ENCODE data around the gene PIP5KL1.

Gene PIP5KL1

DNA sequence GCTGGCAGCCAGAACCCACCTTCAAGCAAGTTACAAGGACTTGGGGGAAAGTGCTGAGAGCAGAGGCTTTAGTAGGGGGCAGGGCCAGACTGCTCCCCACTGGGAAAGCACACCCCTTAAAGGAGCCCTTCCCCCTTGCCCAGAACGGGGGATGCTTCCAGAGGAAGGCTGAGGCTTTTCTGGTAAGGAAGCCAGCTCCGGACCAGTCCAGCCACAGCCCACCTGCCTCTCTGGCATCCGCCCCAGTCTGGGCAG is 11.3 kb upstream of the PIP5KL1 start:
- H3K27ac ChIP-seq (ENCODE audit: low read depth, low read length), result no peak overlapping the region
- H3K36me3 ChIP-seq (ENCODE audit: low read length), result peaks cover 15% of the 10 kb centered on the region
- TF ChIP-seq EZH2phosphoT487 (conservative IDR thresholded peaks at IDR 0.05; ENCODE audit: low read length), result no peak
- no peak for TF ChIP-seq CTCF (IDR thresholded peaks at IDR 0.05; ENCODE audit: insufficient read depth, low read length, poor library complexity, severe bottlenecking)

DNA sequence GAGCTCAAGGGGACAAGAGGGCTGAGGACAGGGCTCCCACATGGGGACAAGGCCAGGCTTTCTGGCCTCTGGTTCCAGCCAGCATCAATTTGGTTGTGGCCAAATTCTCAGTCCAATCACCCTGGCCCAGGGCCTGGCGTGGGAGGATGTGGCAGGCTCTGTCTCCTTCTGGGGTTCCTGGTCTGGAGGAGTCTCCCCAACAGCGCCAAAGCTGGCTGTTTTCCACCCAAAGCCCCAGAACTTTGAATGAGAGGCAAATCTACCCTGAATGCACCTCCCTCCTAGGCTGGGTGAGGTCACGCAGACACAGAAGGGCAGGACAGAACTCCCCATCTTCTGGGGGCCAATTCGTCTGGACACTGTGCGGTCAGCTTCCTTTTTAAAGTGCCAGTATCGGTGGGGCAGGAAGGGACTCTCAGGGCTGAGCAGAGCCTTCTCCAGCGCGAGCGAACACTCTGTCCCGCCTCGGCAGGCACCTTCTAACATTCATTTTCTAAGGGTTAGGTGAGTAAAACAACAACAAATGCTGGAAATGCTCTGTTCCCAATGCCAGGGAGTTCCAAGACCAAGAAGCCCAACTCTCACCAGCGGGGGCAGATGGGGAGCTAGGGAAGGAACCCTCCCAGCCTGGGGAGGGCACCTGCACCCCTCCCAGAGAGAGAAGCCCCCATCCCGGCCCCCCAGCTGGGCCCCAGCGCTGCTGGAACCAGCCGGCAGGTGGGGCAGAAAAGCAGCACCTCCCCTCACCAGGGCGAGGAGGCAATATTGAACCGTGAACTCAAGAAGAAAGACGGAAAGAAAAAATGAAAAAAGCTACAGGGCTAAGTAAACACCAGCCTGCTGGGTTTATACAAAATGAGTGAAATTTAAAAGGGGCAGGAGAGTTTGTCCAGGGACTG is 10.7 kb upstream of the PIP5KL1 start:
- H3K9ac ChIP-seq (ENCODE audit: low read length), result no peak overlapping the region
- no peak overlapping the region for H3K4me2 ChIP-seq (ENCODE audit: low read depth, low read length, poor library complexity, severe bottlenecking)
- no peaks in the 10 kb centered on the region for H3K9me2 ChIP-seq (replicated peaks; ENCODE audit: insufficient read depth, low read length)

More for the DNA sequence above, 11.3 kb upstream of the PIP5KL1 start:
- Histone ChIP-seq H4K20me1 (ENCODE audit: low read depth, low read length) (no peaks in the 10 kb centered on the region), H3K79me2 (ENCODE audit: insufficient read depth, low read length) (peaks cover 5% of the 10 kb centered on the region), H2AFZ (ENCODE audit: low read depth, low read length, severe bottlenecking) (no peak overlapping the region), H3K27me3 (ENCODE audit: low read length) (no peaks in the 10 kb centered on the region), H3F3A (ENCODE audit: insufficient read depth) (peaks cover 40% of the 10 kb centered on the region), H3K4me2 (ENCODE audit: low read depth, low read length, poor library complexity, severe bottlenecking) (no peak overlapping the region), H3K9me3 (ENCODE audit: insufficient read depth, low read length) (no peaks in the 10 kb centered on the region), H3K4me3 (ENCODE audit: insufficient read depth, low read length, poor library complexity, severe bottlenecking) (no peak overlapping the region), H3K9ac (ENCODE audit: low read length) (no peak overlapping the region), H3K9me2 (replicated peaks; ENCODE audit: insufficient read depth, low read length) (no peaks in the 10 kb centered on the region)

DNA sequence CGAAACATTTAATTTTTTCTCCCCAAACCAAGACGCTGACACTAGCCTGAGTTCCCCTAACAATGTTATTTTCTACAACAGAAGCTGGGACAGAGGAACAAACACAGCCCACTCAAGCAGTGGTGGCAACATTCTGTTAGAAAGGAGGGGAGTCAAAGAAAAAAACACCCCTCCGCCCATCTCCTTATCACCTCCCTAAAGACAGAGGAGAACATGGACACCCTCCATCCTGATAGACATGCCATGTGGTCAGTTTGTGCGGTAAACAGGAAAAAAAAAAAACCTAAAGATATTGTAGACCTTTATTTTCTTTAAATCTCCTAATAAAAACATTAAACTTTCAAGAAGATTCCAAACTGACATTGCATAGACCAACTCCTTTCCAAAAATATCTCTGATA is 10.0 kb upstream of the PIP5KL1 start:
- no peaks in the 10 kb centered on the region for H3K27me3 ChIP-seq (ENCODE audit: low read length)
- H3K9ac ChIP-seq (ENCODE audit: low read length), result no peak overlapping the region
- H3K4me2 ChIP-seq (ENCODE audit: low read depth, low read length, poor library complexity, severe bottlenecking), result no peak overlapping the region
- no peaks in the 10 kb centered on the region for H3K9me2 ChIP-seq (replicated peaks; ENCODE audit: insufficient read depth, low read length)
- no peaks in the 10 kb centered on the region for H3K9me3 ChIP-seq (ENCODE audit: insufficient read depth, low read length)
- peaks cover 15% of the 10 kb centered on the region for H3K36me3 ChIP-seq (ENCODE audit: low read length)
- no peak overlapping the region for H3K27ac ChIP-seq (ENCODE audit: low read depth, low read length)
- no peak overlapping the region for H2AFZ ChIP-seq (ENCODE audit: low read depth, low read length, severe bottlenecking)
- H3F3A ChIP-seq (ENCODE audit: insufficient read depth), result peaks cover 40% of the 10 kb centered on the region
- peaks cover 16% of the 10 kb centered on the region for H3K79me2 ChIP-seq (ENCODE audit: insufficient read depth, low read length)
- no peaks in the 10 kb centered on the region for H4K20me1 ChIP-seq (ENCODE audit: low read depth, low read length)
- TF ChIP-seq EZH2phosphoT487 (conservative IDR thresholded peaks at IDR 0.05; ENCODE audit: low read length) (no peak), CTCF (IDR thresholded peaks at IDR 0.05; ENCODE audit: insufficient read depth, low read length, poor library complexity, severe bottlenecking) (no peak)
- no peak overlapping the region for H3K4me3 ChIP-seq (ENCODE audit: insufficient read depth, low read length, poor library complexity, severe bottlenecking)

More for the DNA sequence above, 10.7 kb upstream of the PIP5KL1 start:
- peaks cover 15% of the 10 kb centered on the region for H3K36me3 ChIP-seq (ENCODE audit: low read length)
- no peaks in the 10 kb centered on the region for H3K27me3 ChIP-seq (ENCODE audit: low read length)
- H3K4me3 ChIP-seq (ENCODE audit: insufficient read depth, low read length, poor library complexity, severe bottlenecking), result no peak overlapping the region
- H3F3A ChIP-seq (ENCODE audit: insufficient read depth), result peaks cover 40% of the 10 kb centered on the region
- H4K20me1 ChIP-seq (ENCODE audit: low read depth, low read length), result no peaks in the 10 kb centered on the region
- no peaks in the 10 kb centered on the region for H3K9me3 ChIP-seq (ENCODE audit: insufficient read depth, low read length)
- TF ChIP-seq CTCF (IDR thresholded peaks at IDR 0.05; ENCODE audit: insufficient read depth, low read length, poor library complexity, severe bottlenecking) (no peak), EZH2phosphoT487 (conservative IDR thresholded peaks at IDR 0.05; ENCODE audit: low read length) (no peak)
- H2AFZ ChIP-seq (ENCODE audit: low read depth, low read length, severe bottlenecking), result no peak overlapping the region
- peaks cover 11% of the 10 kb centered on the region for H3K79me2 ChIP-seq (ENCODE audit: insufficient read depth, low read length)
- no peak overlapping the region for H3K27ac ChIP-seq (ENCODE audit: low read depth, low read length)
